Stimulated activated effector memory CD8-positive, alpha-beta T cell treated with anti-CD3 and anti-CD28 coated beads, Interleukin-12 subunit alpha, Interleukin-12 subunit beta, amount 100 ng/mL, for 72 hours (primary cell): ENCODE results near the gene B3GNT7.
"Not testable (repeated sequence)": the region's sequence is repeated elsewhere in the genome, so short reads cannot be mapped to it uniquely, and the experiment has no call there.

Experiments used
- ATAC-seq: fragments of 150-1000 bp; cut with Tn5 transposase; 2 replicates; pipeline ENCODE4 v1.10.0; 2021
- DNase-seq, 2 donors: peaks; one replicate each; pipeline ENCODE4 v3.0.0; 2021 to 2022; ENCODE audit warnings: low spot score in 2 of 2
- H3K27ac Mint-ChIP-seq: one replicate; pipeline ENCODE4 v1.8.0; 2022; ENCODE audit warnings: mild to moderate bottlenecking, mixed read lengths
- H3K36me3 Mint-ChIP-seq: one replicate; pipeline ENCODE4 v1.8.0; 2022; ENCODE audit warnings: mild to moderate bottlenecking, mixed read lengths
- H3K4me1 Mint-ChIP-seq: one replicate; pipeline ENCODE4 v1.8.0; 2022; ENCODE audit warnings: mixed read lengths
- H3K4me3 Mint-ChIP-seq: one replicate; pipeline ENCODE4 v1.8.0; 2022; ENCODE audit warnings: mild to moderate bottlenecking, mixed read lengths
- H3K9me3 Mint-ChIP-seq: one replicate; pipeline ENCODE4 v1.8.0; 2022; ENCODE audit warnings: mixed read lengths

Gene B3GNT7

DNA sequence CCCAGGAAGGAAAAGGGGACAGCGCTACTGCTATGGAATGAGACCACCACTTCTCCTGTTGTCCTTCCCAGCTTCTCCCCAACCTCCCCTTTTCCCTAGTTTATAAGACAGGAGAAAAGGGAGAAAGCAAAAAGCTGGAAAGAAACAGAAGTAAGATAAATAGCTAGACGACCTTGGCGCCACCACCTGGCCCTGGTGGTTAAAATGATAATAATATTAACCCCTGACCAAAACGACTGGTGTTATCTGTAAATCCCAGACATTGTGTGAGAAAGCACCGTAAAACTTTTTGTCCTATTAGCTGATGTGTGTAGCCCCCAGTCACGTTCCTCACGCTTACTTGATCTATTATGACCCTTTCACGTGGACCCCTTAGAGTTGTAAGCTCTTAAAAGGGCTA lies 5.2 kb downstream of the B3GNT7 start:
- H3K36me3 Mint-ChIP-seq, H3K9me3 Mint-ChIP-seq, DNase-seq, H3K4me3 Mint-ChIP-seq, ATAC-seq, H3K27ac Mint-ChIP-seq: not testable (repeated sequence)
- H3K4me1 Mint-ChIP-seq = peaks cover 19% of the 10 kb centered on the region

DNA sequence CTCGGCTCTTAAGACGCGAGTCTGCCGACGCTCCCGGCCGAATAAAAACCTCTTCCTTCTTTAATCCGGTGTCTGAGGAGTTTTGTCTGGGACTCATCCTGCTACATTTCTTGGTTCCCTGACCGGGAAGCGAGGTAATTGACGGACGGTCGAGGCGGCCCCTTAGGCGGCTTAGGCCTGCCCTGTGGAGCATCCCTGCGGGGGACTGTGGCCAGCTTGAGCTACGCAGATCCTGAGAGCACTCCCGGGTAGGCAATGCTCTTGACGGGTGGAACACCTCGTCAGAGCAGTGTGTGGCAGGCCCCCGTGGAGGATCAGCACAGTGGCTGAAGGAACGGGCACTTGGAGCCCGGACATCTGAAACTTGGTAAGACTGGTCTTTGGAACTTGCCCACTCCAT lies 5.6 kb downstream of the B3GNT7 start:
- not testable (repeated sequence) for DNase-seq, H3K4me3 Mint-ChIP-seq, H3K9me3 Mint-ChIP-seq, H3K36me3 Mint-ChIP-seq, ATAC-seq, H3K27ac Mint-ChIP-seq
- peaks cover 24% of the 10 kb centered on the region for H3K4me1 Mint-ChIP-seq

DNA sequence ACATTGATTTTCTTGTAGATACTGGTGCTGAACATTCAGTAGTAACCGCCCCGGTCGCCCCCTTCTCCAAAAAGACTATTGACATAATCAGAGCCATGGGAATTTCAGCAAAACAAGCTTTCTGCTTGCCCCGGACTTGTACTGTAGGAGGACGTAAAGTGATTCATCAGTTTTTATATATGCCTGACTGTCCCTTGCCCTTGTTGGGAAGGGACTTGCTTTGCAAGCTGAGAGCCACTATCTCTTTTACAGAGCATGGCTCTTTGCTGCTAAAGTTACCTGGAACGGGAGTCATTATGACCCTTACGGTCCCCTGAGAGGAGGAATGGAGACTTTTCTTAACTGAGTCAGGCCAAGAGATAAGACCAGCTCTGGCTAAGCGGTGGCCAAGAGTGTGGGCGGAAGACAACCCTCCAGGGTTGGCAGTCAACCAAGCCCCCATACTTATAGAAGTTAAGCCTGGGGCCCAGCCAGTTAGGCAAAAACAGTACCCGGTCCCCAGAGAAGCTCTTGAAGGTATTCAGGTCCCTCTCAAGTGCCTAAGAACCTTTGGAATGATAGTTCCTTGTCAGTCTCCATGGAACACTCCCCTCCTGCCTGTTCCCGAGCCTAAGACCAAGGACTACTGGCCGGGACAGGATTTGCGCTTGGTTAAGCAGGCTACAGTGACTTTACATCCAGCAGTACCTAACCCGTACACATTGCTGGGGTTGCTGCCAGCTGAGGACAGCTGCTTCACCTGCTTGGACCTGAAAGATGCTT lies 8.1 kb downstream of the B3GNT7 start:
- not testable (repeated sequence) for H3K4me3 Mint-ChIP-seq, H3K27ac Mint-ChIP-seq, ATAC-seq, H3K36me3 Mint-ChIP-seq, H3K9me3 Mint-ChIP-seq, DNase-seq
- H3K4me1 Mint-ChIP-seq = peaks cover 12% of the 10 kb centered on the region

DNA sequence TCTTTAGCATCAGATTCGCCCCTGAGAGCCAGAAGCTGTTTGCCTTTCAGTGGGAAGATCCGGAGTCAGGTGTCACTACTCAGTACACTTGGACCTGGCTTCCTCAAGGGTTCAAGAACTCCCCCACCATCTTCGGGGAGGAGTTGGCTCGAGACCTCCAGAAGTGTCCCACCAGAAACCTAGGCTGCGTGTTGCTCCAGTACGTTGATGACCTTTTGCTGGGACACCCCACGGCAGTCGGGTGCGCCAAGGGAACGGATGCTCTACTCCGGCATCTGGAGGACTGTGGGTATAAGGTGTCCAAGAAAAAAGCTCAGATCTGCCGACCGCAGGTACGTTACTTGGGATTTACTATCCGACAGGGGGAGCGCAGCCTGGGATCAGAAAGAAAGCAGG lies 8.7 kb downstream of the B3GNT7 start:
- ATAC-seq, H3K9me3 Mint-ChIP-seq, H3K36me3 Mint-ChIP-seq, H3K27ac Mint-ChIP-seq, H3K4me3 Mint-ChIP-seq, DNase-seq: not testable (repeated sequence)
- H3K4me1 Mint-ChIP-seq = peaks cover 12% of the 10 kb centered on the region

DNA sequence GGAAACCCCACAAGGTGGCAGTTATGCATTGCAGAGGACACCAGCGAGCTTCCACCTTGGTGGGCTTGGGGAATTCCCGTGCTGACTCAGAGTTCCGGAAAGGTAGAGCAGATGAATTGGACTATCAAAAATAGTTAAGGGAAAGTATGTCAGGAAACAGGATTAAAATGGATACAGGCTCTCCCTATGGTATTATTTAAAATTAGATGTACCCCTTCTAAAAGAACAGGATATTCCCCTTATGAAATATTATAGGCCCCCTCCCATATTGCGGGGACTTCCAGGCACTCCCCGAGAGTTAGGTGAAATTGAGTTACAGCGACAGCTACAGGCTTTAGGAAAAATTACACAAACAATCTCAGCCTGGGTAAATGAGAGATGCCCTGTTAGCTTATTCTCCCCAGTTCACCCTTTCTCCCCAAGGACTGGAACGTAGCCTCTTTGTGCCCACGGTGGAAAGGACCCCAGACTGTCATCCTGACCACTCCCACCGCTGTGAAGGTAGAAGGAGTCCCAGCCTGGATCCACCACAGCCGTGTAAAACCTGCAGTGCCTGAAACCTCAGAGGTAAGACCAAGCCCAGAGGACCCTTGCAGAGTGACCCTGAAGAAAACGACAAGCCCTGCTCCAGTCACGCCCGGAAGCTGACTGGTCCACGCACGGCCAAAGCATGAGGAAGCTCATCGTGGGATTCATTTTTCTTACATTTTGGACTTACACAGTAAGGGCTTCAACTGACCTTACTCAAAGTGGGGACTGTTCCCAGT lies 10.3 kb downstream of the B3GNT7 start:
- peak; percentile 36 for ATAC-seq
- peak overlapping the region; percentile 2 for H3K27ac Mint-ChIP-seq

DNA sequence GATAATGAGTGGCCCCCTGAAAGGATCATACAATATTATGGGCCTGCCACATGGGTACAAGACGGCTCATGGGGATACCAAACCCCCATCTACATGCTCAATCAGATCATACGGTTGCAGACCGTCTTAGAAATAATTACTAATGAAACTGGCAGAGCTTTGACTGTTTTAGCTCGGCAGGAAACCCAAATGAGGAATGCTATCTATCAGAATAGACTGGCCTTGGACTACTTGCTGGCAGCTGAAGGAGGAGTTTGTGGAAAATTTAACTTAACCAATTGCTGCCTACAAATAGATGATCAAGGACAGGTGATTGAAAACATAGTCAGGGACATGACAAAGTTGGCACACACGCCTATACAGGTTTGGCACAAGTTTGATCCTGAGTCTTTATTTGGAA lies 12.2 kb downstream of the B3GNT7 start:
- H3K36me3 Mint-ChIP-seq, H3K4me3 Mint-ChIP-seq, ATAC-seq, DNase-seq, H3K27ac Mint-ChIP-seq, H3K9me3 Mint-ChIP-seq: not testable (repeated sequence)
- peaks cover 12% of the 10 kb centered on the region for H3K4me1 Mint-ChIP-seq

More for the DNA sequence above, 10.3 kb downstream of the B3GNT7 start:
- H3K4me3 Mint-ChIP-seq = peak overlapping the region; percentile 58
- H3K9me3 Mint-ChIP-seq, DNase-seq, H3K36me3 Mint-ChIP-seq: not testable (repeated sequence)
- H3K4me1 Mint-ChIP-seq = peaks cover 12% of the 10 kb centered on the region

DNA sequence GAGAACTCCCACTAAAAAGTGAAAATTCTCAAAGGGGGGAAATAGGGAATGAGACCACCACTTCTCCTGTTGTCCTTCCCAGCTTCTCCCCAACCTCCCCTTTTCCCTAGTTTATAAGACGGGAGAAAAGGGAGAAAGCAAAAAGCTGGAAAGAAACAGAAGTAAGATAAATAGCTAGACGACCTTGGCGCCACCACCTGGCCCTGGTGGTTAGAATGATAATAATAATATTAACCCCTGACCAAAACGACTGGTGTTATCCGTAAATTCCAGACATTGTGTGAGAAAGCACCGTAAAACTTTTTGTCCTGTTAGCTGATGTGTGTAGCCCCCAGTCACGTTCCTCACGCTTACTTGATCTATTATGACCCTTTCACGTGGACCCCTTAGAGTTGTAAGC lies 12.8 kb downstream of the B3GNT7 start:
- peaks cover 12% of the 10 kb centered on the region for H3K4me1 Mint-ChIP-seq
- ATAC-seq, H3K27ac Mint-ChIP-seq, H3K9me3 Mint-ChIP-seq, H3K4me3 Mint-ChIP-seq, DNase-seq, H3K36me3 Mint-ChIP-seq: not testable (repeated sequence)

DNA sequence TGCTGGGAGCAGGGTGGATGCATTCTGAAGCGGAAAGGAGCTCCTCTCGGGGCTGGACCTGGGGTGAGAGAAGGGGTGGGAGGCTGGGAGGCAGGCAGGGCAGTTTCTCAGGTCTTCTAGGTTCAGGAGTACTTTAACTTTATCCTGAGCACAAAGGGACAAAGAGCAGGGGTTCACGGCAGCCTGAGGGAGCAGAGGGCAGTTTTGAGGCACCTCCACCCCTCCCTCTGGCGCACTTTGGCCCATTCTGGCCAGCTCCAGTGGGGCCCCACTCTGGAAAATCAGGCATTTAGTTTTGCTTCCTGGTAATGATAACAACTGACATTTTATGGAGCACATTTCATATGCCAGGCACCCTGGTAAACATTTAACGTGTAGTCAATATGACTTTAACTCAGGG lies 14.3 kb downstream of the B3GNT7 start:
- Mint-ChIP-seq H3K9me3 (peaks cover 5% of the 10 kb centered on the region), H3K27ac (no peak overlapping the region), H3K4me3 (no peak overlapping the region), H3K4me1 (peaks cover 12% of the 10 kb centered on the region), H3K36me3 (no peaks in the 10 kb centered on the region)
- no peak for ATAC-seq
- no peak for DNase-seq

DNA sequence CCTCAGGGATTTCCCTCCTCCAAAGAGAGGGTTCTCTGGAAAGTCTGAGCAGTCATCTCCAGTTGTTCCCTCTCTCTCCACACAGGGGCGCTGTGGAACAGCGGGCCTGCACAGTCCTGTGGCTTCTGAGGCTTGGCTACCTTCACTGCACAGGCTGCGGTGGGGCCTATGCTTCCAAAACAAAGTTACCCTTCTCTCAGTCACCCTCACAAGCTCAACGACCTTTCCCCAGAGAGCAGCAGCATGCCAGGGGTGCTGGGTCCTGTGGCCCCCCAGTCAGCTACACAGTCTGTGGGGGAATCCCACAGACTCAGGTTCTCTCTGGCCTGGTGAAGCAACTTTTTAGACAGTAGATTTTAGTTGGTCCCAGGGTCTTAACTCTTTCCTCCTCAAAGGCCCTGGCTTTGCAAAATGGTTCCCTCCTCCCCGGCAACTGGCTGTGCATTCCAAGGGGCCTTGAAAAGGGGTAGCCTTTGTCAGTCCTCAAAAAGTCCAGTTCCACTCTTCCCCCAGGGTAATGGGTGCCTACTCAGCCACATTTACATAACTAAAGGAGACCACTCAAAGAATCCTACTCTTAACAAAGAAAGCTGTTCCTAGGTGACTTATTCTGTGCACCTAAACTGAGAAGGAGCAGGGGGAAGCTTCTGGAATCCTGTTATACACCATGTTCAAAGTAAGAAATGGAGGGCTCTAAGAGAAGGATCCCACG lies 14.9 kb downstream of the B3GNT7 start:
- Mint-ChIP-seq H3K27ac (no peak overlapping the region), H3K36me3 (no peaks in the 10 kb centered on the region), H3K9me3 (peaks cover 5% of the 10 kb centered on the region), H3K4me3 (no peak overlapping the region), H3K4me1 (peaks cover 7% of the 10 kb centered on the region)
- DNase-seq (no peak), ATAC-seq (no peak)

DNA sequence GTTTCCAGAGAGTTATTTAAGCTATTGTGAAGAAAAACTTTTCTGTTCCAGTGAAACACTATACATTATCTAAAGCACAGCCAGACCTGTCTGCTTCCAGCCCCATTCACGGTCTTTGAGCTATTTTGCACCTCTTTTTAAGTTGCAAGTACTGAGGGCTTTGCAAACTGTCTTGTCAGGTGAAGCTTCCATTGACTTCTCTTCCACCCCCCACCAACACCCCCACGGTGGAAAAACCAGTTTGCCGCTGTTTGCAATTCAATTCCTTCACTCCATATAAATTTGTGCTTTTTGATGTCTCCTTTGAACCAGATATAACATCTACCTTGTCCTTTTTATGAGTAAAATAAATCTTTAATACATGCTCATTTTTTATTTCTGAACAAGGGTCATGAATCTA lies 15.7 kb downstream of the B3GNT7 start:
- H3K4me3 Mint-ChIP-seq = peak overlapping the region; percentile 28
- ATAC-seq (no peak), DNase-seq (no peak)
- H3K27ac Mint-ChIP-seq = no peak overlapping the region
- no peaks in the 10 kb centered on the region for H3K4me1 Mint-ChIP-seq
- H3K36me3 Mint-ChIP-seq = no peaks in the 10 kb centered on the region
- H3K9me3 Mint-ChIP-seq = peaks cover 5% of the 10 kb centered on the region

DNA sequence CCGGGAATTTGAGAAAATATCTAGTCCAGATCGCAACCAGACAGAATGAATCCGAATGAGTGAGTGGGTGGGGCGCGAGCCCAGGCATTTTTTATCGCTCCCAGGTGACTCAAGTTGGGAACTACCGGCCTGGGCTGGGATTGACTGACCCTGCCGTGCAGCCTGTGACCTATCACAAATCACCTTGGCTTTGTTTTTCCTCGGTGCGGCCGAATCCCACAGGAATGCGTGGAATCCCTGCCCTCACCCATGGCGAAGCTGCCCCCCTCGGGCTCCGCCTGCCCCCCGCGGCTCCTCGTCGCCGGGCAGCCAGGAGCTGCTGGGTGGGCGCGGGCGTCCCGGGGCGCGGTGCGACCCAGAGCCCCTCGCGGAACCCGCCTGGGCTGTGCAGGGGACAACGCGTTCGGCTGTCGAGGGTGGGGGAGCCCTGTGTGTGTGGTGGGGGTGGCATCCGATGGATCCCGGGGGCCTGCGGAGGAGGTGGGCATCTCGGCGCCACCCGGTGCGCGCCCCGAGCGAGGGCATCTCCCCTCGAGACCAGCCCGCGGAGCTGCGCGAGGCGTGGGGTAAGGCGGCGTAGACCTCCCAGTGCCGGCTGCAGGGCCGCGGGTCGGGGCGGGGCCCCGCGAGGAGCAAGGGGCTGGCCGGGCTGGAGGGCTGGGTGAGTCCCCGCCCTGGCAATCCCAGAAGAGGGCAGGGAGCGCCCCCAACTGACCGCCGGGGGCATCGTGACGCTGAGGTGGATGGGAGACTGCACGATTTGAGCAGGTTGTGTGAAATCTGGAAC lies 16.5 kb downstream of the B3GNT7 start:
- no peaks in the 10 kb centered on the region for H3K36me3 Mint-ChIP-seq
- DNase-seq (peak; percentile 63 to 77), ATAC-seq (peak; percentile 97)
- H3K4me1 Mint-ChIP-seq = no peaks in the 10 kb centered on the region
- H3K27ac Mint-ChIP-seq = no peak overlapping the region
- peak overlapping the region; percentile 28 for H3K4me3 Mint-ChIP-seq
- H3K9me3 Mint-ChIP-seq = peaks cover 5% of the 10 kb centered on the region

DNA sequence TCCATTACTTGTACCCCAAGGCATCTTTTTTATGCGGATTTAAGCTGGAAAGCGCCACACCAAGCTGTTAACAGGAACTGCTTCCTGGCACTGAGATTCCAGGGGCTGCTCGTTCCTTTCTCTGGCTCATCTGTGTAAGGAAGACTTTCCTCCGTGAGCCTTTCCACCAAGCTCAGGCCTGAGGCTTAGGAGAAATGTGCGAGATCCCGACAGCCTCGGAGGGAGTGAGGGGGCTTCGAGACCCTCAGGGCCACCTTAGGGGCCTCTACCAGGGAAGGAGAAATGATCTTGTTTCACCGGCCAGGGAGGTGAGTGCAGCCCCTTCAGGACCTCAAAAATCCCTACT lies 17.1 kb downstream of the B3GNT7 start:
- Mint-ChIP-seq H3K4me3 (peak overlapping the region; percentile 28), H3K27ac (no peak overlapping the region), H3K9me3 (peaks cover 5% of the 10 kb centered on the region), H3K36me3 (no peaks in the 10 kb centered on the region), H3K4me1 (no peaks in the 10 kb centered on the region)
- no peak for DNase-seq
- no peak for ATAC-seq

DNA sequence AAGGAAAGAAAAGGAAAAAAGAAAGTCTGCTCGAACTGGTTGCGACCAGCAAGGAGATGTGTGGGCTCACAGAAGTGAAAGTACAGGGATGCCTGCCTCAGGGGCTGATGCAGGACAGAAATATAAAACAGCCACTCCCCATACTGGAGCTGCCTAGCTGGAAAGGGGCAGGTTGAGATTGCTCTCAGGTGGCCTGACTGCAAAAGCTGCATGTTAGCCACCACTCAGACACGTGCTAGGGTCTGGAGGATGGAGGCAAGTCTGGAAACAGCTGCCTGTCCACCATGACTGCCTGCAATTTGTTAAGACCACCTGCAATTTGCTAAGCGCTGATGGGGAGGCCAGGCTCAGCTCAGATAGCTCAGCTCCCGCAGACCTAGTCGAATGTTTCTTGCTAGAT lies 17.9 kb downstream of the B3GNT7 start:
- DNase-seq (no peak), ATAC-seq (no peak)
- Mint-ChIP-seq H3K27ac (no peak overlapping the region), H3K36me3 (no peaks in the 10 kb centered on the region), H3K9me3 (peaks cover 5% of the 10 kb centered on the region), H3K4me1 (no peaks in the 10 kb centered on the region), H3K4me3 (no peak overlapping the region)

DNA sequence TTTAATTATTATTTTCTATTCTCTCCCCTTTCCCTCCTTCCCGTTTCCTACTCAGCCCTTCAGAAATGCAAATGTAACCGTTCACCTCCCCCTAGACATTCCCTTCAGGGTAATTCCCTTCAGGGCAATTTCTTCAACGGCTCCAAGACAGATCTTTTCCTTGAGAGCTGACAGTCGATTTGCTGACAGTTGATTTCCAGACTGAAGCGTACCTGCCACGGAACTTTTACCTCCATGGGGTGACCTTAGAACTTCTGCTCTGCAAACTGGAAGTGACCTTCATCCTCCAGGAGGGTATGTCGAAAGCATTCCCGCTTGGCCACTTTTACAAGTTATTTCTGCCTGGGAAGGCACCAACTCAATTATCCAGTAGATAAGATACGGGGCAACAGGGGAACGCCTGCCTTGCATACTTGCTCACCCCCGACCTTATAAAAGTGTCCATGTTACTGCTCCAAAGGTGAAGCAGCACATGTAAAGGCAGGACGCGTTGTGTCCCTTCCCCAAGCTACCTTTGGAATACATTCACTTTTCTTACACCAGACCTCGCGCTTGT lies 18.5 kb downstream of the B3GNT7 start:
- Mint-ChIP-seq H3K9me3 (peaks cover 5% of the 10 kb centered on the region), H3K4me1 (no peaks in the 10 kb centered on the region), H3K4me3 (no peak overlapping the region), H3K36me3 (no peaks in the 10 kb centered on the region), H3K27ac (no peak overlapping the region)
- DNase-seq (no peak), ATAC-seq (no peak)

DNA sequence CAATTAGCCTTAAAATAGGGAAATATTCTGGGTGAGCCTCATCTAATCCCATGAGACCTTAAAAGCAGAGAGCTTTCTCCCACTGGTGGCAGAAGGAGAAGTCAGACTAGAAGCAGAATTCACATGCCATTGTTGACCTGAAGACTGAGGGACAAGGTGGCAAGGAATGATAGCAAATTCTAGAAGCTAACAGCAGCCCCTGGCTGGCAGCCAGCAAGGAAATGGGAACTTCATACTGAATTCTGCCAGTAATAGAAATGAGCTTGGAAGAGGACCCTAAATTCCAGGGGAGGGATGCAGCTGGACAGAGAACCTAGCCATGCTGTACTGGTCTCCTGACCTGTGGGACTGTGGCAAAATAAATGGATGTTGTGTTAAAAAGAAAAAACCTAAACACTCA lies 19.5 kb downstream of the B3GNT7 start:
- no peak for DNase-seq
- no peak overlapping the region for H3K4me3 Mint-ChIP-seq
- H3K9me3 Mint-ChIP-seq = peaks cover 5% of the 10 kb centered on the region
- ATAC-seq = no peak
- H3K4me1 Mint-ChIP-seq = no peaks in the 10 kb centered on the region
- H3K36me3 Mint-ChIP-seq = no peaks in the 10 kb centered on the region
- H3K27ac Mint-ChIP-seq = no peak overlapping the region
